Fibroblast of the aortic adventitia (primary cell): ENCODE measurements around the gene MCM10. TPM values are rescaled to one million over a fixed set of nuclear protein-coding genes. Genes with fewer than 3 reads are reported as not detected.
A peak's percentile ranks its signal among the peaks of the same experiment; 100 is the strongest.

Experiments used
- DNase-seq: peaks from one replicate; pipeline ENCODE4 v3.0.0-alpha.2; 2010; ENCODE audit warnings: low read depth
- H3K4me3 ChIP-seq: 2 replicates; pipeline ENCODE4 v1.5.1; 2011; ENCODE audit warnings: low read depth, mild to moderate bottlenecking, control low read depth, low read length, moderate library complexity
- total RNA-seq: library from RNA; depleted of rRNA; stranded (reverse); fragments of >200 nt; gene quantifications from 2 replicates; pipeline ENCODE4 v1.2.3, GENCODE V29; 2012; ENCODE audit warnings: low replicate concordance
- TF ChIP-seq, protein P1 (sequence below): IDR thresholded peaks from 2 replicates; pipeline ENCODE4 v1.5.1; 2011; ENCODE audit warnings: mild to moderate bottlenecking, low read length, control low read depth, inconsistent platforms; ENCODE audit not compliant: insufficient read depth

MCM10 gene
- total RNA-seq, 1 donor, result 19.5 TPM

DNA sequence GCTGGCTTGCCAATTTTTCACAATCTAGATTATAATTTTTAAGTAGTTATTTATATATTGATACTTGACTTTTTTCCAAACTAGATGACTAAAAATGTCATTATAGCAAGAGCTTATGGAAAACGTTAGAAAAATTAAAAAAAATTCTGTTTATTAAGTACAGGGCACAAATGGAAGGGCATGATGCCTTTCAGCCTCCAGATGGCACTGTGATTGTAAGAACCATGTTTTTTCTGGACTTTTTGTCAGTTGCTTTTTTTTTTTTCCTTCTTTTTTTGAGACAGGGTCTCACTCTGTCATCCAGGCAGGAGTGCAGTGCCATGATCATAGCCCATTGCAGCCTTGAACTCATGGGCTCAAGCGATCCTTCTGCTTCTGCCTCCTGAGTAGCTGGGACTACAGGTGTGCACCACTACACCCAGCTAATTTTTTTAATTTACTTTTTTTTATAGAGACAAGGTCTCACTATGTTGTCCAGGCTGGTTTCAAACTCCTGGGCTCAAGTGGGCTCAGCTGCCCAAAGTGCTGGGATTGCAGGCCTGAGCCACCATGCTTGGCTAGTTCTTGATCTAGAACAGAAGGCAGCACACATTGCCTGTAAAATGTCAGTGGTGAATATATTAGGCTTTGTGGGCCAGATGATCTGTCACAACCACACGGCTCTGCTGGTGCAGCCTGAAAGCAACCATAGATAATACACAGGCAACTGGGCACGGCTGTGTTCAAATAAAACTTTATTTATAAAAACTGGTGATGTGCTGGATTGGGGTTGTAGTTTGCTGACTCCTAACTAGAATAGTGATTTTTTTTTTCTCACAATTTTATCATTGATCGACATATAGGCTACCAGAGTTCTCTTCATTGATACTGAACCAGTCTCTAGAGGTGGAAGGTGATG is 45.4 kb downstream of the MCM10 start:
- peak; percentile 76 for DNase-seq
- TF ChIP-seq, protein P1, sequence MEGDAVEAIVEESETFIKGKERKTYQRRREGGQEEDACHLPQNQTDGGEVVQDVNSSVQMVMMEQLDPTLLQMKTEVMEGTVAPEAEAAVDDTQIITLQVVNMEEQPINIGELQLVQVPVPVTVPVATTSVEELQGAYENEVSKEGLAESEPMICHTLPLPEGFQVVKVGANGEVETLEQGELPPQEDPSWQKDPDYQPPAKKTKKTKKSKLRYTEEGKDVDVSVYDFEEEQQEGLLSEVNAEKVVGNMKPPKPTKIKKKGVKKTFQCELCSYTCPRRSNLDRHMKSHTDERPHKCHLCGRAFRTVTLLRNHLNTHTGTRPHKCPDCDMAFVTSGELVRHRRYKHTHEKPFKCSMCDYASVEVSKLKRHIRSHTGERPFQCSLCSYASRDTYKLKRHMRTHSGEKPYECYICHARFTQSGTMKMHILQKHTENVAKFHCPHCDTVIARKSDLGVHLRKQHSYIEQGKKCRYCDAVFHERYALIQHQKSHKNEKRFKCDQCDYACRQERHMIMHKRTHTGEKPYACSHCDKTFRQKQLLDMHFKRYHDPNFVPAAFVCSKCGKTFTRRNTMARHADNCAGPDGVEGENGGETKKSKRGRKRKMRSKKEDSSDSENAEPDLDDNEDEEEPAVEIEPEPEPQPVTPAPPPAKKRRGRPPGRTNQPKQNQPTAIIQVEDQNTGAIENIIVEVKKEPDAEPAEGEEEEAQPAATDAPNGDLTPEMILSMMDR, result peak; percentile 74
- no peak overlapping the region for H3K4me3 ChIP-seq

DNA sequence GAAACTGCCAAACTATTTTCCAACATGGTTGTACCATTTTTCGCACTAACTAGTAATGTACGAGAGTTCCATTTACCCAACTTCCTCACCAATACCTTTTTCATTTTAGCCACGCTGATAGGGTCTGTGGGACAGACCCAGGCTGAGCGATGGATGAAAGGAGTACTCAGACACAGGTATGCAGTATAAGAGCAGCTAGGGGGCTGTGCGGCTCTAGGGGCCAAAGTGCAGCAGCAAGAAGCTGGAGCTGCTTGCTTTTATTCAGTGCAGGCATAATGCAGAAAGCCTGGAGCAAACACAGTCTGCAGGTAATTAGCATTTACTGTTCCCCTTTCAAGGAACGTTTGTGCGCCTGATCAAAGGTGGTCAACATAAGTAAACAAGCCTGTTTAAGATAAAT is 51.8 kb downstream of the MCM10 start:
- H3K4me3 ChIP-seq, result no peak overlapping the region
- TF ChIP-seq, protein P1, result no peak
- DNase-seq, result no peak

DNA sequence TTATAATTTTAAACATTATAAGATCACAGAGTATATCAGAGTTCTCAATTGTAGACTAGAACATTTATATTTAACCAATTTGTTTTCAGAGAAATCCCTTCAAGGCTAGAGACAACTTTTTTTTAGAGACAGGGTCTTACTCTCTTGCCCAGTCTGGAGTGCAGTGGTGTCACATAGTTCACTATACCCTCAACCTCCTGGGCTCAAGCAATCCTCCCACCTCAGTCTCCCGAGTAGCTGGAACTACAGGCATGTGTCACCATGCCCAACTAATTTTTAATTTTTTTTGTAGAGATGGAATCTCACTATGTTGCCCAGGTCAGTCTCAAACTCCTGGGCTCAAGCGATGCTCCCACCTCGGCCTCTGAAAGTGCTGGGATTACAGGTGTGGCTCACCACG is 57.5 kb downstream of the MCM10 start:
- TF ChIP-seq, protein P1, result no peak
- no peak overlapping the region for H3K4me3 ChIP-seq
- no peak for DNase-seq

DNA sequence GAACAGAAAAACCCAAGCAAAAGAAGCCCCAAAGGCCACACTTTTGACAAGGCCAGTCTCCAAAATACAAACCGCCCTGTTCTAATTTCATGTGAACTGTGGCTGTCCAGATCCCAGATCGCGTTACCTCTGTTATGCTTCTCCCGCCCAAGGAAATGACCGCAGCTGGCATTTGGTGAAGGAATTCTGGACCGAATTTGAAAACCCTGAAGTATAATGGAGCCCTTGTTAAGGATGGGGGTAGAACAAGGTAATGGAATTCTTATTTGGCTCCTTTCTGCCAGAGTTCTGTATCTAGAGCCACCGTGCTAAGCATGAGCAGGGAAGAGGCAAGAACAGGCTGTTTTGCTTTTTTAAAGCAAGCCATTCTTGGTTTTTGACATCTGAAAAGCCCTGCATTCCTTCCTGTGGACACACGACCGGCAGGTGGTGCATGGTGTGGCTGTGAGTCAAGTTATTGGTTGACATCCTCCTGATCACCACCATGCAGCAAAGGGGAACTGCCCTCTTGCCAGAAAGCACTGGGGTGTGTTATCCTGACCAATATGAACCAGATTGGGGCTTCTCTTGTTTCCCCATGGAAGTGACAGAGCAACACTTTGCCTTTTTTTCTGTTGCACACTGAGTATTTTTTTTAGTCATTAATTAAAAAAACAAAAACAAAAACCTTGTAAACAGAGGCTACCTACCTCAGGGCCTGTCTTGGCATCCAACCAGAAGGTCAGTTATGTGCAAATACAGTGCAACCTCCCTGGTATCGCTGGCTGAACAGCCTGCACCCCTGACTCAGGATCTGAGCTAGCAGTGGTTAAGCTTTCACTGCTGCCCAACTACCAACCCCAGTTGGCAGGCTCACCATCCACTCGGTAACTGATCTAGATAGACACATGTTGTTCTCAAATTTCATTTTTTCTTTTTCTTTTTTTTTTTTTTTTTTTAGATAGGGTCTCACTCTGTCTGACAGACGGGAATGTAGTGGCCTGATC is 58.6 kb downstream of the MCM10 start:
- TF ChIP-seq, protein P1, result no peak
- peak; percentile 4 for DNase-seq
- H3K4me3 ChIP-seq, result no peak overlapping the region

DNA sequence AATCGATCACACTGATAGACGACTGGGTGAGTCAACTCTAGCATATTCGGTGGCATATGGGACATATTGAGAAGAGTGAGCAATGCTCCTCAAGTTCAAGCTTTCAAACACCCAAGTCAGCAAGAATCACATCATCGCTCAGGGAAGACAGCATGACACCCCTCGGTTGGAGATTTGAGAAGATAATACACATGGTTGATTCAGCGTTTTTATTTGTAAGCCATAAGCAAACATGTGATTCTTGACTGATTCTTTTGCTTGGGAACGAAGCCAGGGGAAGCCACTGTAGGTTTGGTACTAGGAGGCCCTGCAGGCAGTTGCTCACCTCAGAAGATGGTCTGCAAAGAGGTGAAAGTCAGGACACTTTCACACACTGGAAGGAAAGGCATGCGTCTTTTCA is 60.2 kb downstream of the MCM10 start:
- no peak for DNase-seq
- TF ChIP-seq, protein P1, result no peak
- H3K4me3 ChIP-seq, result no peak overlapping the region

DNA sequence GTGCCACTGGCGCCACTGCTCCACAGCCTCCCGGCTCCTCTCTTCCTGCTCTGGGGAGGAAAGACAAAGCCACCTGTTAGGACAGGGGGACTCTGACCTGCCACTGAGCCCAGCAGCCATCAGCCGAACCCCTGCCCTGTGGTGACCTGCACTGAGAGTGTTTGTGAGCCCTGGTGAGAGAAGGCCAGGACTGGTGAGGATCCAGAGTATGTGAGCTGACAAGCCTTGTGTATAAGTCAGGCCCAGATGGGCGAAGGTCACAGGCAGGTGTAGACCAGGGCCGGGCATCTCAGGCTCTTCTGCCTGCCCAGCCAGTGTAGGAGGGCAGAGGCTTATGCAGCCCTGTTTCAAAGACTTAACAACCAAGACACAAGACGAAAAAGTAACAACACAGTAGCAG is 60.8 kb downstream of the MCM10 start:
- TF ChIP-seq, protein P1, result no peak
- no peak for DNase-seq
- H3K4me3 ChIP-seq, result no peak overlapping the region
